Measurements from ENCODE around the gene ZNF85. TPM values are rescaled to one million over a fixed set of nuclear protein-coding genes. Genes with fewer than 3 reads are reported as not detected.
"Not testable (repeated sequence)": the region's sequence is repeated elsewhere in the genome, so short reads cannot be mapped to it uniquely, and the experiment has no call there.

Gene ZNF85
- total RNA-seq, result 10 to 100 TPM; 12.6 to 13.5 TPM

GRCh38 chr19:20923077-20923871 is at the start of gene ZNF85:
Gene ZNF85 (plus strand): TSS chr19:20923251. CDS start chr19:20923401, 150 bp downstream.
- ChIA-PET POLR2A (interaction anchor here (0.6 to 2.1 kb wide), 4 partner anchors 76 to 433 kb away, joined by 3 to 10 read pairs (median 6); partner anchors contain the start of genes ZNF431 and ZNF66), CTCF (interaction anchor here (0.7 to 1.0 kb wide), 2 partner anchors 87 to 97 kb away, joined by 3 to 6 read pairs; partner anchors contain the start of gene ZNF430)

- POLR2A ChIA-PET, result no interaction called here
- CTCF ChIA-PET, result no interaction called here
Observed at GRCh38 chr19:20879501-20879900, 43.5 kb upstream of the ZNF85 start.

- ChIA-PET CTCF (no interaction called here), POLR2A (no interaction called here)
Observed at GRCh38 chr19:20912973-20913372, 10.1 kb upstream of the ZNF85 start.

GRCh38 chr19:20925481-20925880 is 2.4 kb downstream of the ZNF85 start:
- ChIA-PET CTCF (no interaction called here), POLR2A (no interaction called here)

- ChIA-PET CTCF (no interaction called here), POLR2A (no interaction called here)
Observed at GRCh38 chr19:20926796-20927195, 3.7 kb downstream of the ZNF85 start.

GRCh38 chr19:20928371-20928770 is 5.3 kb downstream of the ZNF85 start:
- ChIA-PET CTCF (no interaction called here), POLR2A (no interaction called here)

GRCh38 chr19:20936322-20936947 is 13.4 kb downstream of the ZNF85 start:
- POLR2A ChIA-PET, CTCF ChIA-PET: not testable (repeated sequence)

- CTCF ChIA-PET, POLR2A ChIA-PET: not testable (repeated sequence)
Observed at GRCh38 chr19:20952561-20953095, 29.6 kb downstream of the ZNF85 start.

- POLR2A ChIA-PET, result no interaction called here
- CTCF ChIA-PET, result no interaction called here
Observed at GRCh38 chr19:20964798-20965197, 41.7 kb downstream of the ZNF85 start.

- CTCF ChIA-PET, result no interaction called here
- POLR2A ChIA-PET, result no interaction called here
Observed at GRCh38 chr19:20968092-20968491, 45.0 kb downstream of the ZNF85 start.

GRCh38 chr19:20969498-20969897 is 46.4 kb downstream of the ZNF85 start:
- ChIA-PET CTCF (no interaction called here), POLR2A (no interaction called here)

GRCh38 chr19:20969898-20970297 is 46.8 kb downstream of the ZNF85 start:
- CTCF ChIA-PET, result no interaction called here

GRCh38 chr19:20992788-20993187 is 69.7 kb downstream of the ZNF85 start:
- POLR2A ChIA-PET, CTCF ChIA-PET: not testable (repeated sequence)

More at GRCh38 chr19:20969898-20970297, 46.8 kb downstream of the ZNF85 start:
- POLR2A ChIA-PET, result no interaction called here

GRCh38 chr19:20999731-21000352 is 76.8 kb downstream of the ZNF85 start:
- ChIA-PET CTCF (interaction anchor here (0.8 to 1.2 kb wide), 2 partner anchors 21 to 359 kb away, joined by 3 to 4 read pairs; partner anchors contain the start of genes ZNF430 and ZNF738), POLR2A (interaction anchor here (0.8 to 1.8 kb wide), 7 partner anchors 21 to 768 kb away, joined by 3 to 10 read pairs (median 4); partner anchors contain the start of genes ZNF100, ZNF430, ZNF431 and ZNF714)

Other genes starting within 250 kb of the ZNF85 start
- 1 to 10 TPM; 6.9 to 7.3 TPM for gene ZNF66, start 146.9 kb upstream of the ZNF85 start, total RNA-seq
- gene ZNF430, start 97.4 kb downstream of the ZNF85 start, total RNA-seq, result 10 to 100 TPM; 16.9 to 18.1 TPM
- gene ZNF714, start 159.0 kb downstream of the ZNF85 start, total RNA-seq, result 10 to 100 TPM; 13.3 to 16.6 TPM
- 10 to 100 TPM; 12.2 to 13.8 TPM for gene ZNF431, start 218.8 kb downstream of the ZNF85 start, total RNA-seq

Measured in activated CD8-positive, alpha-beta memory T cell treated with anti-CD3 and anti-CD28 coated beads for 36 hours (primary cell).